ENCODE data around the gene CELF4. TPM values are rescaled to one million over a fixed set of nuclear protein-coding genes. Genes with fewer than 3 reads are reported as not detected.

CELF4 gene
- total and polyA plus RNA-seq, 10 of the 15 experiments (the other 5 are each of a cell fraction or from before 2014, with no cell fraction given), result 0.03 to 0.32 TPM; not detected in 8

- no peaks in the 10 kb centered on the region for H4K20me1 ChIP-seq (ENCODE audit: control insufficient read depth, insufficient read depth)
- ChIA-PET SMC1A (ENCODE audit: uncharacterized antibody, unreplicated experiment) (interaction anchor here (0.6 kb wide), 1 partner anchor 22 kb away, joined by 3 read pairs; no protein-coding TSS in a partner anchor), CTCF (no interaction called here), RAD21 (ENCODE audit: unreplicated experiment) (no interaction called here), POLR2A (no interaction called here)
- H3K27me3 ChIP-seq (replicated peaks in 1 of 2; ENCODE audit: control insufficient read depth in 2 of 2, insufficient read depth in 2 of 2, low read length in 1 of 2), result 0 out of 4 replicates have a peak, but pooled peaks cover 0 to 1% of the 10 kb centered on the region in 2 experiments
- no peak overlapping the region for H3K4me2 ChIP-seq (ENCODE audit: control insufficient read depth, insufficient read depth)
- H3K4me3 ChIP-seq, result no peak overlapping the region
- ATAC-seq (no peak), FAIRE-seq (no peak), DNase-seq (ENCODE audit: low read depth, low spot score) (no peak)
- WGBS (ENCODE audit: insufficient coverage, insufficient replicate concordance, low lambda C conversion rate, missing lambda C conversion rate), result 25% methylated on average over 15 of the region's 16 CpGs
- no peaks in the 10 kb centered on the region for H3K36me3 ChIP-seq (ENCODE audit: control insufficient read depth in 2 of 2, insufficient read depth in 2 of 2, low read length in 1 of 2)
- no peaks in the 10 kb centered on the region for H3K9me3 ChIP-seq (replicated peaks; ENCODE audit: control insufficient read depth, insufficient read depth, low read length)
- no TSS peak for BruUV-seq (replicated peaks)
- no peaks in the 10 kb centered on the region for H3K79me2 ChIP-seq (ENCODE audit: control insufficient read depth, insufficient read depth, low read length)
- H3K27ac ChIP-seq (ENCODE audit: control insufficient read depth, insufficient read depth), result no peak overlapping the region
- TF ChIP-seq EP300 (IDR thresholded peaks at IDR 0.05; ENCODE audit: borderline replicate concordance in 1 of 2, control insufficient read depth in 1 of 2, low read depth in 2 of 2, low read length in 2 of 2) (no peak), BACH1 (IDR thresholded peaks at IDR 0.05; ENCODE audit: borderline replicate concordance) (no peak), E2F8 (IDR thresholded peaks at IDR 0.05; ENCODE audit: low read depth, partially characterized antibody) (no peak), SKIL (IDR thresholded peaks at IDR 0.05; ENCODE audit: low read depth, poor library complexity, severe bottlenecking) (no peak), USF1 (IDR thresholded peaks at IDR 0.05; ENCODE audit: borderline replicate concordance, extremely low read length, insufficient read depth, low read depth, low read length) (no peak), HDAC2 (IDR thresholded peaks at IDR 0.05) (no peak), ZNF217 (IDR thresholded peaks at IDR 0.05) (no peak), ATF7 (IDR thresholded peaks at IDR 0.05; ENCODE audit: low read depth) (no peak)
- TF ChIP-seq, protein P1, sequence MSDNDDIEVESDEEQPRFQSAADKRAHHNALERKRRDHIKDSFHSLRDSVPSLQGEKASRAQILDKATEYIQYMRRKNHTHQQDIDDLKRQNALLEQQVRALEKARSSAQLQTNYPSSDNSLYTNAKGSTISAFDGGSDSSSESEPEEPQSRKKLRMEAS (IDR thresholded peaks at IDR 0.05; ENCODE audit: low read depth, low read length), result no peak
- H3K9ac ChIP-seq (ENCODE audit: control insufficient read depth, insufficient read depth, low read length), result no peak overlapping the region
- intact Hi-C loops (cut with micrococcal nuclease; ENCODE audit: unreplicated experiment) (no loop called here), in situ Hi-C loops (cut with MboI) (loop anchor here (25.0 kb wide), 1 partner anchor 381 kb away; no protein-coding TSS in a partner anchor)
- H3K4me1 ChIP-seq (ENCODE audit: control insufficient read depth, insufficient read depth, low read length), result no peaks in the 10 kb centered on the region
- H2AFZ ChIP-seq (ENCODE audit: control insufficient read depth, low read depth, low read length), result no peak overlapping the region
Measured at GRCh38 chr18:37318360-37319355, 246.9 kb downstream of the CELF4 start.

Data from GM12878 (cell line).